RWPE2 (cell line): ENCODE data around the gene DIRAS2.

ENCODE experiments used
- ATAC-seq: fragments of 200-7000 bp; cut with Tn5 transposase; 3 replicates; pipeline ENCODE4 v1.9.1; 2021; ENCODE audit warnings: low read depth
- DNase-seq: peaks from one replicate; pipeline ENCODE4 v3.0.0-alpha.2; 2020; ENCODE audit warnings: low spot score
- H3K27ac ChIP-seq: fragments of 450-650 bp; 2 replicates; pipeline ENCODE4 v1.5.1; 2017; ENCODE audit warnings: mild to moderate bottlenecking; ENCODE audit not compliant: poor library complexity, severe bottlenecking
- H3K27me3 ChIP-seq: fragments of 250-450 bp; sonication (Bioruptor Pico); 2 replicates; pipeline ENCODE4 v1.5.1; 2021; ENCODE audit warnings: mild to moderate bottlenecking, moderate library complexity; ENCODE audit not compliant: insufficient read depth, poor library complexity, severe bottlenecking
- H3K36me3 ChIP-seq: fragments of 250-450 bp; sonication (Bioruptor Pico); 2 replicates; pipeline ENCODE4 v1.5.1; 2020; ENCODE audit warnings: low read depth, mild to moderate bottlenecking, moderate library complexity
- H3K4me1 ChIP-seq: fragments of 250-450 bp; sonication (Bioruptor Pico); 2 replicates; pipeline ENCODE4 v1.5.1; 2021; ENCODE audit warnings: mild to moderate bottlenecking, moderate library complexity; ENCODE audit not compliant: insufficient read depth, poor library complexity, severe bottlenecking
- H3K4me3 ChIP-seq: fragments of 250-450 bp; sonication (Bioruptor Pico); 2 replicates; pipeline ENCODE4 v1.5.1; 2021; ENCODE audit warnings: mild to moderate bottlenecking, moderate library complexity; ENCODE audit not compliant: severe bottlenecking
- H3K9me3 ChIP-seq: fragments of 250-450 bp; sonication (Bioruptor Pico); 2 replicates; pipeline ENCODE4 v1.5.1; 2021; ENCODE audit warnings: mild to moderate bottlenecking, moderate library complexity; ENCODE audit not compliant: severe bottlenecking
- TF ChIP-seq, protein P1 (sequence below): fragments of 450-650 bp; IDR thresholded peaks from one replicate; pipeline ENCODE4 v1.5.1; 2017; ENCODE audit warnings: mild to moderate bottlenecking, moderate library complexity; ENCODE audit not compliant: poor library complexity, severe bottlenecking

DIRAS2 gene

GRCh38 chr9:90611121-90611520 is 31.5 kb downstream of the DIRAS2 start:
- TF ChIP-seq, protein P1, sequence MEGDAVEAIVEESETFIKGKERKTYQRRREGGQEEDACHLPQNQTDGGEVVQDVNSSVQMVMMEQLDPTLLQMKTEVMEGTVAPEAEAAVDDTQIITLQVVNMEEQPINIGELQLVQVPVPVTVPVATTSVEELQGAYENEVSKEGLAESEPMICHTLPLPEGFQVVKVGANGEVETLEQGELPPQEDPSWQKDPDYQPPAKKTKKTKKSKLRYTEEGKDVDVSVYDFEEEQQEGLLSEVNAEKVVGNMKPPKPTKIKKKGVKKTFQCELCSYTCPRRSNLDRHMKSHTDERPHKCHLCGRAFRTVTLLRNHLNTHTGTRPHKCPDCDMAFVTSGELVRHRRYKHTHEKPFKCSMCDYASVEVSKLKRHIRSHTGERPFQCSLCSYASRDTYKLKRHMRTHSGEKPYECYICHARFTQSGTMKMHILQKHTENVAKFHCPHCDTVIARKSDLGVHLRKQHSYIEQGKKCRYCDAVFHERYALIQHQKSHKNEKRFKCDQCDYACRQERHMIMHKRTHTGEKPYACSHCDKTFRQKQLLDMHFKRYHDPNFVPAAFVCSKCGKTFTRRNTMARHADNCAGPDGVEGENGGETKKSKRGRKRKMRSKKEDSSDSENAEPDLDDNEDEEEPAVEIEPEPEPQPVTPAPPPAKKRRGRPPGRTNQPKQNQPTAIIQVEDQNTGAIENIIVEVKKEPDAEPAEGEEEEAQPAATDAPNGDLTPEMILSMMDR, result no peak
- ATAC-seq, result no peak
- Histone ChIP-seq H3K27me3 (peaks cover 36% of the 10 kb centered on the region), H3K9me3 (no peaks in the 10 kb centered on the region), H3K4me1 (no peaks in the 10 kb centered on the region), H3K36me3 (no peaks in the 10 kb centered on the region), H3K27ac (no peak overlapping the region), H3K4me3 (no peak overlapping the region)
- DNase-seq, result no peak

- no peak for DNase-seq
Measured at GRCh38 chr9:90607701-90608516, 34.7 kb downstream of the DIRAS2 start.

DNA sequence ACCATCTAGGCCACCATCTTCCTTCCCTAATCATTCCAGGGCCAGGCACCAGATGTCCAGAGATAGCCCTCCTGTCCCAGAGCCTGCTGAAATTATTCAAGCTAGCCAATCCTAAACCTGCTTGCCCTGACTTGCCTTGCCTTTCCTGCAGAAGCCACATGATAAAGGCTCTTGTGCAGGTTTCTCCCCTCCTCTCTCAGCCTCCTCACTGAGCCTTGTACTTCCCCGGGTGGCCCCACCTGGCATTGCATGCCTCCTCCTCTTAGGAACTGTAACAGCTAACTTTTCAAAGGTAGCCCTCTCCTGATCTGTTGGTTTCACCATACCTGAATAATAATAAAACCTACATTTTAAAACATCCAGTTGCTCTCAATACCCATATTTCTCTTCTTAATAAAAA is 42.6 kb downstream of the DIRAS2 start:
- Histone ChIP-seq H3K27ac (no peak overlapping the region), H3K4me3 (no peak overlapping the region), H3K27me3 (peaks cover 30% of the 10 kb centered on the region), H3K4me1 (no peaks in the 10 kb centered on the region), H3K36me3 (no peaks in the 10 kb centered on the region), H3K9me3 (no peaks in the 10 kb centered on the region)
- ATAC-seq, result peak; percentile 38; the same call in 1 of the 3 replicates
- TF ChIP-seq, protein P1, result no peak
- no peak for DNase-seq

More at GRCh38 chr9:90607701-90608516, 34.7 kb downstream of the DIRAS2 start:
- no peak overlapping the region for H3K4me3 ChIP-seq
- H3K36me3 ChIP-seq, result no peaks in the 10 kb centered on the region
- no peaks in the 10 kb centered on the region for H3K4me1 ChIP-seq
- ATAC-seq, result no peak
- TF ChIP-seq, protein P1, result no peak
- no peak overlapping the region for H3K27ac ChIP-seq
- peaks cover 46% of the 10 kb centered on the region for H3K27me3 ChIP-seq
- no peaks in the 10 kb centered on the region for H3K9me3 ChIP-seq

- Histone ChIP-seq H3K4me3 (no peak overlapping the region), H3K4me1 (no peaks in the 10 kb centered on the region), H3K27me3 (peaks cover 20% of the 10 kb centered on the region), H3K36me3 (no peaks in the 10 kb centered on the region), H3K9me3 (no peaks in the 10 kb centered on the region), H3K27ac (no peak overlapping the region)
- TF ChIP-seq, protein P1, result no peak
- DNase-seq (no peak), ATAC-seq (no peak)
Measured at GRCh38 chr9:90598191-90598590, 44.4 kb downstream of the DIRAS2 start.

- H3K36me3 ChIP-seq, result no peaks in the 10 kb centered on the region
- H3K4me1 ChIP-seq, result no peaks in the 10 kb centered on the region
- H3K4me3 ChIP-seq, result no peak overlapping the region
- H3K27me3 ChIP-seq, result peaks cover 6% of the 10 kb centered on the region
- H3K27ac ChIP-seq, result no peak overlapping the region
- no peak for ATAC-seq
- H3K9me3 ChIP-seq, result no peaks in the 10 kb centered on the region
- TF ChIP-seq, protein P1, result no peak
- DNase-seq, result no peak
Measured at GRCh38 chr9:90593646-90594045, 49.0 kb downstream of the DIRAS2 start.
